ENCODE measurements around the gene FANCC.

The FANCC gene

GRCh38 chr9:95135756-95136155, 181.8 kb downstream of the FANCC start:
- no peaks in the 10 kb centered on the region for H3K27me3 ChIP-seq
- no peak for TF ChIP-seq Cebpa-rat (IDR thresholded peaks at IDR 0.05)

GRCh38 chr9:95134457-95134881, 183.0 kb downstream of the FANCC start:
- no peaks in the 10 kb centered on the region for H4K20me1 ChIP-seq
- no peak overlapping the region for H3K4me2 ChIP-seq
- H3K4me3 ChIP-seq, result no peak overlapping the region
- no peak overlapping the region for H3K9ac ChIP-seq
- TF ChIP-seq Cebpa-rat (IDR thresholded peaks at IDR 0.05), result no peak
- H3K36me3 ChIP-seq, result peaks cover 0 to 13% (median 0%) of the 10 kb centered on the region in 11 experiments; a peak in 2 of 22 replicates
- peaks cover 0 to 22% (median 5%) of the 10 kb centered on the region in 10 experiments; a peak in 7 of 20 replicates for H3K4me1 ChIP-seq
- H3K27ac ChIP-seq, result no peak overlapping the region
- no peaks in the 10 kb centered on the region for H3K27me3 ChIP-seq
- H3K9me3 ChIP-seq (replicated peaks in 1 of 11), result no peaks in the 10 kb centered on the region; a peak in 1 of 22 replicates

More at GRCh38 chr9:95135756-95136155, 181.8 kb downstream of the FANCC start:
- Histone ChIP-seq H3K36me3 (peaks cover 0 to 13% (median 0%) of the 10 kb centered on the region in 11 experiments; a peak in 2 of 22 replicates), H3K27ac (no peak overlapping the region), H3K4me1 (peaks cover 0 to 23% (median 6%) of the 10 kb centered on the region in 10 experiments; a peak in 7 of 20 replicates), H3K4me2 (no peak overlapping the region), H3K9ac (no peak overlapping the region), H3K9me3 (replicated peaks in 1 of 11) (no peaks in the 10 kb centered on the region; a peak in 1 of 22 replicates), H3K4me3 (no peak overlapping the region), H4K20me1 (no peaks in the 10 kb centered on the region)

GRCh38 chr9:95133325-95133705, 184.2 kb downstream of the FANCC start:
- Histone ChIP-seq H3K27ac (no peak overlapping the region), H3K9me3 (replicated peaks in 1 of 11) (no peaks in the 10 kb centered on the region; a peak in 1 of 22 replicates), H3K27me3 (no peaks in the 10 kb centered on the region), H3K4me3 (no peak overlapping the region), H3K36me3 (peaks cover 0 to 7% (median 0%) of the 10 kb centered on the region in 11 experiments; a peak in 2 of 22 replicates), H3K9ac (no peak overlapping the region), H3K4me1 (peaks cover 0 to 15% (median 0%) of the 10 kb centered on the region in 10 experiments; a peak in 4 of 20 replicates), H4K20me1 (no peaks in the 10 kb centered on the region), H3K4me2 (no peak overlapping the region)
- no peak for TF ChIP-seq Cebpa-rat (IDR thresholded peaks at IDR 0.05)

- Histone ChIP-seq H3K27ac (no peak overlapping the region), H3K27me3 (no peaks in the 10 kb centered on the region), H3K9me3 (replicated peaks in 1 of 11) (no peaks in the 10 kb centered on the region), H3K9ac (peak overlapping the region in 2 of 11 experiments; percentile 20 to 32; a peak in 1 of 22 replicates), H3K4me1 (peaks cover 0 to 8% (median 0%) of the 10 kb centered on the region in 10 experiments; a peak in 4 of 20 replicates), H4K20me1 (no peaks in the 10 kb centered on the region), H3K36me3 (peaks cover 0 to under 1% (median 0%) of the 10 kb centered on the region in 11 experiments; a peak in 1 of 22 replicates), H3K4me3 (no peak overlapping the region), H3K4me2 (no peak overlapping the region)
- 0 out of 22 replicates have a peak, but pooled peaks of 1 of the 11 experiments have one; percentile 29 for TF ChIP-seq Cebpa-rat (IDR thresholded peaks at IDR 0.05)
Measured at GRCh38 chr9:95132366-95133324, 184.9 kb downstream of the FANCC start.

GRCh38 chr9:95131023-95131943, 186.2 kb downstream of the FANCC start:
- no peak for TF ChIP-seq Cebpa-rat (IDR thresholded peaks at IDR 0.05)
- Histone ChIP-seq H3K4me2 (no peak overlapping the region), H3K27ac (no peak overlapping the region), H3K9me3 (replicated peaks in 1 of 11) (no peaks in the 10 kb centered on the region), H3K4me1 (peaks cover 0 to 12% (median 0%) of the 10 kb centered on the region in 10 experiments; a peak in 7 of 20 replicates), H3K27me3 (no peaks in the 10 kb centered on the region), H3K9ac (no peak overlapping the region), H3K4me3 (no peak overlapping the region), H3K36me3 (no peaks in the 10 kb centered on the region), H4K20me1 (no peaks in the 10 kb centered on the region; a peak in 1 of 22 replicates)

GRCh38 chr9:95130484-95130883, 187.0 kb downstream of the FANCC start:
- H4K20me1 ChIP-seq, result no peaks in the 10 kb centered on the region; a peak in 1 of 22 replicates
- no peak overlapping the region for H3K27ac ChIP-seq
- H3K4me3 ChIP-seq, result no peak overlapping the region
- H3K4me1 ChIP-seq, result peaks cover 0 to 12% (median 0%) of the 10 kb centered on the region in 10 experiments; a peak in 7 of 20 replicates
- no peaks in the 10 kb centered on the region for H3K36me3 ChIP-seq
- no peaks in the 10 kb centered on the region for H3K9me3 ChIP-seq (replicated peaks in 1 of 11)
- H3K9ac ChIP-seq, result no peak overlapping the region
- no peaks in the 10 kb centered on the region for H3K27me3 ChIP-seq
- no peak overlapping the region for H3K4me2 ChIP-seq
- TF ChIP-seq Cebpa-rat (IDR thresholded peaks at IDR 0.05), result no peak

- Histone ChIP-seq H3K9me3 (replicated peaks in 1 of 11) (no peaks in the 10 kb centered on the region), H4K20me1 (no peaks in the 10 kb centered on the region; a peak in 1 of 22 replicates), H3K9ac (peak overlapping the region in 2 of 11 experiments; percentile 22 to 25; a peak in 1 of 22 replicates), H3K4me3 (no peak overlapping the region), H3K27ac (no peak overlapping the region), H3K4me1 (peaks cover 0 to 12% (median 0%) of the 10 kb centered on the region in 10 experiments; a peak in 7 of 20 replicates), H3K4me2 (no peak overlapping the region), H3K36me3 (peaks cover 0 to 5% (median 0%) of the 10 kb centered on the region in 11 experiments; a peak in 2 of 22 replicates), H3K27me3 (no peaks in the 10 kb centered on the region)
- TF ChIP-seq Cebpa-rat (IDR thresholded peaks at IDR 0.05), result no peak
Measured at GRCh38 chr9:95129476-95130291, 187.8 kb downstream of the FANCC start.

GRCh38 chr9:95128177-95128524, 189.4 kb downstream of the FANCC start:
- Histone ChIP-seq H3K9ac (no peak overlapping the region), H3K27ac (no peak overlapping the region)
- TF ChIP-seq Cebpa-rat (IDR thresholded peaks at IDR 0.05), result no peak

More at GRCh38 chr9:95128177-95128524, 189.4 kb downstream of the FANCC start:
- Histone ChIP-seq H3K4me2 (no peak overlapping the region), H3K4me1 (peaks cover 0 to 12% (median 0%) of the 10 kb centered on the region in 10 experiments; a peak in 7 of 20 replicates), H3K4me3 (no peak overlapping the region), H3K9me3 (replicated peaks in 1 of 11) (no peaks in the 10 kb centered on the region), H3K36me3 (peaks cover 0 to 7% (median 0%) of the 10 kb centered on the region in 11 experiments; a peak in 3 of 22 replicates), H3K27me3 (no peaks in the 10 kb centered on the region), H4K20me1 (no peaks in the 10 kb centered on the region; a peak in 1 of 22 replicates)

Data from BLaER1 treated with 17β-estradiol and CSF1 and Interleukin-3, amounts not matched to agents 10 nM and 100 nM (cell line).